IMR-90 (cell line): ENCODE results near the gene NOD2. TPM values are rescaled to one million over a fixed set of nuclear protein-coding genes. Genes with fewer than 3 reads are reported as not detected.

ENCODE experiments used
- ATAC-seq: fragments of 200-7000 bp; cut with Tn5 transposase; 2 replicates; pipeline ENCODE4 v1.9.1; 2020; ENCODE audit warnings: low read depth, mild to moderate bottlenecking, moderate library complexity
- BruUV-seq: library from RNA; stranded (reverse); fragments of 400-500 nt; replicated peaks from 2 replicates; lab custom pipeline; 2021; lab: Mats Ljungman, UMichigan
- CTCF ChIA-PET: fragments of 300-600 bp; formaldehyde crosslinking; extraction: SDS; loops from one replicate; lab custom pipeline; 2021; ENCODE audit warnings: antibody characterized with exemption; lab: Yijun Ruan, JAX
- POLR2A ChIA-PET: fragments of 300-600 bp; sonication (Branson Sonifier 250); formaldehyde crosslinking; loops from one replicate; lab custom pipeline; 2022; ENCODE audit warnings: antibody characterized with exemption; ENCODE audit not compliant: unreplicated experiment; lab: Charles Lee
- DNase-seq: peaks from one replicate; pipeline ENCODE4 v3.0.0; 2013
- H2AFZ ChIP-seq: replicated peaks from 2 replicates; pipeline ENCODE3; 2013; ENCODE audit warnings: low read length, mild to moderate bottlenecking; ENCODE audit not compliant: poor library complexity
- H2AK5ac ChIP-seq: 2 replicates; pipeline ENCODE4 v1.6.1; 2013; ENCODE audit warnings: low read depth, low read length, inconsistent platforms
- H2AK9ac ChIP-seq: replicated peaks from 2 replicates; pipeline ENCODE3; 2013; ENCODE audit warnings: mild to moderate bottlenecking, low read depth, low read length, moderate library complexity; ENCODE audit not compliant: poor library complexity
- H2BK120ac ChIP-seq: 2 replicates; pipeline ENCODE4 v1.6.1; 2013; ENCODE audit warnings: low read depth, low read length, inconsistent platforms
- H2BK15ac ChIP-seq: 3 replicates; pipeline ENCODE4 v1.6.1; 2013; ENCODE audit warnings: low read depth, low read length, inconsistent platforms
- H2BK20ac ChIP-seq: 2 replicates; pipeline ENCODE4 v1.6.1; 2013; ENCODE audit warnings: low read depth, mild to moderate bottlenecking, inconsistent platforms, low read length, moderate library complexity
- H2BK5ac ChIP-seq: 2 replicates; pipeline ENCODE4 v1.6.1; 2013; ENCODE audit warnings: mild to moderate bottlenecking, low read depth, low read length, inconsistent platforms; ENCODE audit not compliant: poor library complexity, severe bottlenecking
- H3K14ac ChIP-seq: replicated peaks from 2 replicates; pipeline ENCODE4 v1.6.1; 2013; ENCODE audit warnings: low read depth, low read length, inconsistent platforms
- H3K18ac ChIP-seq: 2 replicates; pipeline ENCODE4 v1.6.1; 2013; ENCODE audit warnings: low read depth, low read length, control low read depth
- H3K23ac ChIP-seq: 2 replicates; pipeline ENCODE4 v1.6.1; 2013; ENCODE audit warnings: low read depth, low read length, inconsistent platforms
- H3K27ac ChIP-seq: 2 replicates; pipeline ENCODE4 v1.5.1; 2013; ENCODE audit warnings: mild to moderate bottlenecking, control low read depth, low read length; ENCODE audit not compliant: insufficient read depth
- H3K27me3 ChIP-seq: 2 replicates; pipeline ENCODE4 v1.6.1; 2013; ENCODE audit warnings: low read length; ENCODE audit not compliant: control insufficient read depth, insufficient read depth
- H3K36me3 ChIP-seq: 2 replicates; pipeline ENCODE4 v1.6.1; 2013; ENCODE audit warnings: low read length, mixed read lengths; ENCODE audit not compliant: control insufficient read depth, insufficient read depth
- H3K4ac ChIP-seq: 2 replicates; pipeline ENCODE4 v1.6.1; 2013; ENCODE audit warnings: low read depth, low read length, inconsistent platforms
- H3K4me1 ChIP-seq: 2 replicates; pipeline ENCODE4 v1.6.1; 2013; ENCODE audit warnings: low read length, mixed read lengths; ENCODE audit not compliant: control insufficient read depth, insufficient read depth
- H3K4me2 ChIP-seq: 2 replicates; pipeline ENCODE4 v1.6.1; 2013; ENCODE audit warnings: low read depth, mild to moderate bottlenecking, control low read depth, low read length, moderate library complexity
- H3K4me3 ChIP-seq: 2 replicates; pipeline ENCODE4 v1.5.1; 2013; ENCODE audit warnings: low read depth, mild to moderate bottlenecking, control low read depth, low read length, moderate library complexity; ENCODE audit not compliant: insufficient read depth
- H3K56ac ChIP-seq: 2 replicates; pipeline ENCODE4 v1.6.1; 2013; ENCODE audit warnings: low read length, inconsistent platforms; ENCODE audit not compliant: insufficient read depth; ENCODE audit errors: extremely low read depth
- H3K79me1 ChIP-seq, 2 experiments: 2 replicates each; pipeline ENCODE4 v1.6.1; 2013; ENCODE audit warnings: low read length in 2 of 2, inconsistent platforms in 1 of 2, low read depth in 1 of 2
- H3K9ac ChIP-seq: 2 replicates; pipeline ENCODE4 v1.6.1; 2013; ENCODE audit warnings: low read depth, low read length, control low read depth
- H3K9me1 ChIP-seq: 2 replicates; pipeline ENCODE4 v1.6.1; 2013; ENCODE audit warnings: low read length, inconsistent platforms; ENCODE audit not compliant: insufficient read depth
- H3K9me3 ChIP-seq: 2 replicates; pipeline ENCODE4 v1.6.1; 2013; ENCODE audit warnings: low read length; ENCODE audit not compliant: control insufficient read depth, insufficient read depth
- H4K20me1 ChIP-seq: 2 replicates; pipeline ENCODE4 v1.6.1; 2013; ENCODE audit warnings: low read length, inconsistent platforms; ENCODE audit not compliant: insufficient read depth
- H4K5ac ChIP-seq: 2 replicates; pipeline ENCODE4 v1.6.1; 2013; ENCODE audit warnings: mild to moderate bottlenecking, low read depth, low read length, control low read depth
- H4K8ac ChIP-seq, 2 experiments: 2 replicates each; pipeline ENCODE4 v1.6.1; 2013; ENCODE audit warnings: low read depth in 2 of 2, low read length in 2 of 2, control low read depth in 1 of 2, inconsistent platforms in 1 of 2
- H4K91ac ChIP-seq: 2 replicates; pipeline ENCODE4 v1.6.1; 2013; ENCODE audit warnings: low read depth, low read length, inconsistent platforms; ENCODE audit not compliant: insufficient read depth
- BHLHE40 ChIP-seq: fragments of 150-350 bp; IDR thresholded peaks from 2 replicates; pipeline ENCODE4 v1.6.1; 2016; ENCODE audit warnings: mild to moderate bottlenecking, low read depth, low read length
- CEBPB ChIP-seq: IDR thresholded peaks from 2 replicates; pipeline ENCODE4 v1.6.1; 2012; ENCODE audit warnings: low read depth, low read length, improper control_type of control experiment
- CHD1 ChIP-seq: IDR thresholded peaks from 2 replicates; pipeline ENCODE4 v1.6.1; 2012; ENCODE audit warnings: low read depth, low read length, improper control_type of control experiment
- CTCF ChIP-seq: conservative IDR thresholded peaks from 2 replicates; pipeline ENCODE4 v1.5.1; 2012; ENCODE audit warnings: mild to moderate bottlenecking, low read depth, low read length, improper control_type of control experiment
- ELK1 ChIP-seq: fragments of 150-350 bp; IDR thresholded peaks from 2 replicates; pipeline ENCODE4 v1.6.1; 2016; ENCODE audit warnings: low read depth, mild to moderate bottlenecking, low read length, moderate library complexity, borderline replicate concordance
- FOS ChIP-seq: fragments of 150-350 bp; IDR thresholded peaks from 2 replicates; pipeline ENCODE4 v1.6.1; 2016; ENCODE audit warnings: low read depth, low read length
- MAFK ChIP-seq: IDR thresholded peaks from 2 replicates; pipeline ENCODE4 v1.6.1; 2012; ENCODE audit warnings: low read depth, low read length, improper control_type of control experiment
- MAZ ChIP-seq: IDR thresholded peaks from 2 replicates; pipeline ENCODE4 v1.6.1; 2012; ENCODE audit warnings: low read depth, mild to moderate bottlenecking, low read length, improper control_type of control experiment, moderate library complexity, borderline replicate concordance
- MXI1 ChIP-seq: IDR thresholded peaks from 2 replicates; pipeline ENCODE4 v1.6.1; 2012; ENCODE audit warnings: low read depth, mild to moderate bottlenecking, low read length, moderate library complexity, borderline replicate concordance
- NFE2L2 ChIP-seq: fragments of 150-350 bp; IDR thresholded peaks from 2 replicates; pipeline ENCODE4 v1.6.1; 2016; ENCODE audit warnings: low read depth, mild to moderate bottlenecking, low read length
- POLR2A ChIP-seq: IDR thresholded peaks from 2 replicates; pipeline ENCODE4 v1.6.1; 2012; ENCODE audit warnings: mild to moderate bottlenecking, low read depth, low read length
- RAD21 ChIP-seq: IDR thresholded peaks from 2 replicates; pipeline ENCODE4 v1.6.1; 2012; ENCODE audit warnings: low read length, improper control_type of control experiment
- RCOR1 ChIP-seq: IDR thresholded peaks from 2 replicates; pipeline ENCODE4 v1.6.1; 2012; ENCODE audit warnings: mild to moderate bottlenecking, low read length, improper control_type of control experiment; ENCODE audit not compliant: insufficient replicate concordance
- RFX5 ChIP-seq: IDR thresholded peaks from 2 replicates; pipeline ENCODE4 v1.8.0; 2012; ENCODE audit warnings: low read depth, mild to moderate bottlenecking, low read length, moderate library complexity
- SMC3 ChIP-seq: fragments of 150-350 bp; IDR thresholded peaks from 2 replicates; pipeline ENCODE4 v1.6.1; 2016; ENCODE audit warnings: low read depth, mild to moderate bottlenecking, antibody characterized with exemption, low read length, moderate library complexity
- USF2 ChIP-seq: fragments of 150-350 bp; IDR thresholded peaks from 2 replicates; pipeline ENCODE4 v1.6.1; 2017; ENCODE audit warnings: mild to moderate bottlenecking, antibody characterized with exemption, low read length, low read depth
- dilution Hi-C: fragments of 300-500 bp; cut with HindIII; formaldehyde crosslinking; loops from one replicate; pipeline ENCODE4 v1.14.3; 2018; ENCODE audit warnings: low sequenced_read_pairs; ENCODE audit not compliant: unreplicated experiment
- in situ Hi-C: fragments of 300-500 bp; cut with MboI; formaldehyde crosslinking; loops from 3 replicates; pipeline ENCODE4 v1.14.3; 2019; ENCODE audit warnings: low sequenced_read_pairs, inconsistent platforms, mixed read lengths
- intact Hi-C: fragments of 100-400 bp; cut with micrococcal nuclease; formaldehyde crosslinking; loops from 2 replicates; pipeline ENCODE4 v1.10.0; 2022
- polyA plus RNA-seq, 3 experiments: library from polyadenylated mRNA; depleted of rRNA; stranded (reverse); fragments of >200 nt; gene quantifications; 2 replicates each; pipeline ENCODE4 v1.2.3, GENCODE V29; 2012; ENCODE audit warnings: low replicate concordance in 1 of 3
- total RNA-seq: library from RNA; depleted of rRNA; stranded (reverse); fragments of >200 nt; gene quantifications from 2 replicates; pipeline ENCODE4 v1.2.3, GENCODE V29; 2012

The NOD2 gene
- total and polyA plus RNA-seq, 2 of the 4 experiments (the other 2 are of a cell fraction): not detected

- no peak overlapping the region for H3K23ac ChIP-seq
- no peak overlapping the region for H4K5ac ChIP-seq
- ChIA-PET CTCF (interaction anchor here (0.6 kb wide), 1 partner anchor 24 kb away, joined by 5 read pairs; no protein-coding TSS in a partner anchor), POLR2A (no interaction called here)
- no peak for DNase-seq
- dilution Hi-C loops: no loop called here
- H3K4me2 ChIP-seq: no peak overlapping the region
- no peak overlapping the region for H4K91ac ChIP-seq
- H4K20me1 ChIP-seq: no peaks in the 10 kb centered on the region
- H3K4me1 ChIP-seq: no peaks in the 10 kb centered on the region
- no peak overlapping the region for H3K14ac ChIP-seq
- H2BK15ac ChIP-seq: no peak overlapping the region
- H2AK9ac ChIP-seq: no peak overlapping the region
- intact Hi-C loops: no loop called here
- H2AK5ac ChIP-seq: no peak overlapping the region
- H4K8ac ChIP-seq: no peak overlapping the region
- no peak overlapping the region for H3K4ac ChIP-seq
- H2BK20ac ChIP-seq: no peak overlapping the region
- H3K9ac ChIP-seq: no peak overlapping the region
- no peak overlapping the region for H2BK5ac ChIP-seq
- no peaks in the 10 kb centered on the region for H3K36me3 ChIP-seq
- ATAC-seq: no peak
- no peaks in the 10 kb centered on the region for H3K79me1 ChIP-seq
- H3K27me3 ChIP-seq: no peaks in the 10 kb centered on the region
- H3K18ac ChIP-seq: no peak overlapping the region
- no peak overlapping the region for H2BK120ac ChIP-seq
- no peak overlapping the region for H3K27ac ChIP-seq
- BruUV-seq: no TSS peak
- no peaks in the 10 kb centered on the region; the same call in 1 of the 2 replicates for H3K9me3 ChIP-seq
- H2AFZ ChIP-seq: no peak overlapping the region
- no peak overlapping the region for H3K4me3 ChIP-seq
- H3K56ac ChIP-seq: no peak overlapping the region
- TF ChIP-seq RFX5: no peak
- no peak for TF ChIP-seq BHLHE40
- no peak for TF ChIP-seq NFE2L2
- TF ChIP-seq ELK1: no peak
- no peak for TF ChIP-seq USF2
- TF ChIP-seq CHD1: no peak
- TF ChIP-seq CEBPB: no peak
- no peak for TF ChIP-seq RAD21
- TF ChIP-seq MAFK: no peak
- TF ChIP-seq SMC3: no peak
- no peak for TF ChIP-seq POLR2A
- no peak for TF ChIP-seq FOS
- TF ChIP-seq MXI1: no peak
- no peak for TF ChIP-seq RCOR1
- no peak for TF ChIP-seq MAZ
- no peak for TF ChIP-seq CTCF
- in situ Hi-C loops: no loop called here
- H3K9me1 ChIP-seq: no peaks in the 10 kb centered on the region
Observed at GRCh38 chr16:50724306-50724705, 30.9 kb downstream of the NOD2 start.
